GM21529 (cell line): Measurements from ENCODE around the gene SLFN11.
A peak's percentile ranks its signal among the peaks of the same experiment; 100 is the strongest.
"Not testable (repeated sequence)": the region's sequence is repeated elsewhere in the genome, so short reads cannot be mapped to it uniquely, and the experiment has no call there.

Experiments
- ATAC-seq: cut with Tn5 transposase; IDR thresholded peaks from one replicate; pipeline ENCODE4 v1.9.1; 2021; ENCODE audit not compliant: unreplicated experiment

SLFN11 gene

GRCh38 chr17:35373534-35373983 is at the start of gene SLFN11:
Gene SLFN11, minus strand, starts transcription at chr17:35373621. Its CDS starts 9,814 bp downstream, at chr17:35363807.
- peak; percentile 48 for ATAC-seq

- not testable (repeated sequence) for ATAC-seq
Measured at GRCh38 chr17:35421069-35421468, 47.6 kb upstream of the SLFN11 start.

GRCh38 chr17:35416659-35417058 is 43.2 kb upstream of the SLFN11 start:
- ATAC-seq: no peak

GRCh38 chr17:35414707-35415106 is 41.3 kb upstream of the SLFN11 start:
- not testable (repeated sequence) for ATAC-seq

GRCh38 chr17:35414247-35414646 is 40.8 kb upstream of the SLFN11 start:
- ATAC-seq: no peak

- ATAC-seq: no peak
Measured at GRCh38 chr17:35407531-35407930, 34.1 kb upstream of the SLFN11 start.

GRCh38 chr17:35406568-35406967 is 33.1 kb upstream of the SLFN11 start:
- no peak for ATAC-seq

GRCh38 chr17:35404360-35404759 is 30.9 kb upstream of the SLFN11 start:
- ATAC-seq: no peak

- not testable (repeated sequence) for ATAC-seq
Measured at GRCh38 chr17:35393783-35394182, 20.4 kb upstream of the SLFN11 start.

- ATAC-seq: no peak
Measured at GRCh38 chr17:35390663-35391062, 17.2 kb upstream of the SLFN11 start.

- no peak for ATAC-seq
Measured at GRCh38 chr17:35390156-35390555, 16.7 kb upstream of the SLFN11 start.

- ATAC-seq: no peak
Measured at GRCh38 chr17:35387496-35387895, 14.1 kb upstream of the SLFN11 start.

- ATAC-seq: no peak
Measured at GRCh38 chr17:35377706-35378105, 4.3 kb upstream of the SLFN11 start.

GRCh38 chr17:35377068-35377467 is 3.6 kb upstream of the SLFN11 start:
- no peak for ATAC-seq

GRCh38 chr17:35376245-35376644 is 2.8 kb upstream of the SLFN11 start:
- ATAC-seq: no peak

- ATAC-seq: no peak
Measured at GRCh38 chr17:35374766-35375344, 1.4 kb upstream of the SLFN11 start.

GRCh38 chr17:35373984-35374765 is 754 bp upstream of the SLFN11 start:
- peak; percentile 50 for ATAC-seq

GRCh38 chr17:35372846-35373533 is 431 bp downstream of the SLFN11 start:
- ATAC-seq: no peak

GRCh38 chr17:35371934-35372333 is 1.5 kb downstream of the SLFN11 start:
- ATAC-seq: no peak

- peak; percentile 93 for ATAC-seq
Measured at GRCh38 chr17:35368081-35368830, 5.2 kb downstream of the SLFN11 start.

- no peak for ATAC-seq
Measured at GRCh38 chr17:35361027-35361426, 12.4 kb downstream of the SLFN11 start.
